Fibroblast of skin of left quadriceps (primary cell): ENCODE data around the gene FOXA3.

ENCODE experiments used
- DNase-seq, 2 experiments: peaks; one replicate each; pipeline ENCODE4 v3.0.0-alpha.2; 2013; ENCODE audit warnings: low read depth in 2 of 2

FOXA3 gene

GRCh38 chr19:45863840-45864628, at the start of gene FOXA3:
FOXA3 (plus strand) TSS chr19:45864326; CDS start chr19:45864457, 131 bp downstream.
- DNase-seq, result no peak

GRCh38 chr19:45814851-45815480, 49.2 kb upstream of the FOXA3 start, which contains the start of gene RSPH6A:
RSPH6A (minus strand) TSS chr19:45815308; CDS start chr19:45815176, 132 bp downstream.
- no peak for DNase-seq

GRCh38 chr19:45815481-45816216, 48.5 kb upstream of the FOXA3 start:
- no peak for DNase-seq

GRCh38 chr19:45816236-45817009, 47.7 kb upstream of the FOXA3 start:
- no peak for DNase-seq

GRCh38 chr19:45817010-45817724, 47.0 kb upstream of the FOXA3 start:
- peak; percentile 80 to 82 for DNase-seq

- no peak for DNase-seq
Measured at GRCh38 chr19:45817725-45818301, 46.3 kb upstream of the FOXA3 start.

GRCh38 chr19:45819769-45820168, 44.4 kb upstream of the FOXA3 start:
- no peak for DNase-seq

- DNase-seq, result no peak
Measured at GRCh38 chr19:45820413-45821102, 43.6 kb upstream of the FOXA3 start.

- no peak for DNase-seq
Measured at GRCh38 chr19:45821103-45821521, 43.0 kb upstream of the FOXA3 start.

GRCh38 chr19:45821570-45821969, 42.6 kb upstream of the FOXA3 start:
- DNase-seq, result no peak

- DNase-seq, result no peak
Measured at GRCh38 chr19:45822716-45823115, 41.4 kb upstream of the FOXA3 start.

- DNase-seq, result no peak
Measured at GRCh38 chr19:45823182-45823581, 40.9 kb upstream of the FOXA3 start.

- DNase-seq, result no peak
Measured at GRCh38 chr19:45824041-45824471, 40.1 kb upstream of the FOXA3 start.

GRCh38 chr19:45824531-45825262, 39.4 kb upstream of the FOXA3 start:
- DNase-seq, result no peak

- no peak for DNase-seq
Measured at GRCh38 chr19:45825263-45825605, 38.9 kb upstream of the FOXA3 start.

- no peak for DNase-seq
Measured at GRCh38 chr19:45825917-45826893, 37.9 kb upstream of the FOXA3 start.

GRCh38 chr19:45826934-45827333, 37.2 kb upstream of the FOXA3 start:
- DNase-seq, result no peak

GRCh38 chr19:45827459-45828093, 36.5 kb upstream of the FOXA3 start:
- DNase-seq, result no peak
